ENCODE measurements around the gene PSMC1.

- no peak for TF ChIP-seq EZH2 (IDR thresholded peaks at IDR 0.05; ENCODE audit: insufficient read depth, low read length)
- TF ChIP-seq CTCF (IDR thresholded peaks at IDR 0.05; ENCODE audit: insufficient read depth, low read depth, low read length) = peak; percentile 52
Observed at GRCh38 chr14:90301668-90302090, 45.3 kb downstream of the PSMC1 start.
